Glutamatergic neuron (in vitro differentiated cells): ENCODE results near the gene MEF2D. TPM values are rescaled to one million over a fixed set of nuclear protein-coding genes. Genes with fewer than 3 reads are reported as not detected.

Source experiments
- DNase-seq: peaks from one replicate; pipeline ENCODE4 v3.0.0; 2022
- H3K27ac Mint-ChIP-seq: one replicate; pipeline ENCODE4 v1.8.0; 2020; ENCODE audit warnings: mild to moderate bottlenecking, mixed read lengths, inconsistent platforms; ENCODE audit not compliant: unreplicated experiment
- H3K27me3 Mint-ChIP-seq: one replicate; pipeline ENCODE4 v1.8.0; 2020; ENCODE audit warnings: mild to moderate bottlenecking, moderate library complexity, mixed read lengths, inconsistent platforms; ENCODE audit not compliant: unreplicated experiment
- H3K36me3 Mint-ChIP-seq: one replicate; pipeline ENCODE4 v1.8.0; 2020; ENCODE audit warnings: mild to moderate bottlenecking, mixed read lengths, inconsistent platforms; ENCODE audit not compliant: unreplicated experiment
- H3K4me1 Mint-ChIP-seq: one replicate; pipeline ENCODE4 v1.8.0; 2020; ENCODE audit warnings: mild to moderate bottlenecking, low read depth, mixed read lengths, inconsistent platforms; ENCODE audit not compliant: unreplicated experiment
- H3K4me3 Mint-ChIP-seq: one replicate; pipeline ENCODE4 v1.8.0; 2020; ENCODE audit warnings: mild to moderate bottlenecking, mixed read lengths, inconsistent platforms; ENCODE audit not compliant: unreplicated experiment
- H3K9me3 Mint-ChIP-seq: one replicate; pipeline ENCODE4 v1.8.0; 2020; ENCODE audit warnings: mild to moderate bottlenecking, moderate library complexity, mixed read lengths, inconsistent platforms; ENCODE audit not compliant: unreplicated experiment
- total RNA-seq: library from RNA; stranded (reverse); fragmentation: NEBNext Ultra II Directional; extraction: Animal tissue kit (Norgen Biotek cat#: 25700); gene quantifications from one replicate; pipeline ENCODE4 v1.2.1, GENCODE V29; 2021; ENCODE audit not compliant: unreplicated experiment
- TF ChIP-seq, protein P1 (sequence below): fragments of 200-600 bp; sonication (generic); IDR thresholded peaks from one replicate; pipeline ENCODE4 v1.5.0; 2021; ENCODE audit not compliant: partially characterized antibody, unreplicated experiment

MEF2D gene
- total RNA-seq, 1 donor from 2014 or later = 50.0 TPM

- peaks cover 3% of the 10 kb centered on the region for H3K9me3 Mint-ChIP-seq
- H3K36me3 Mint-ChIP-seq = no peaks in the 10 kb centered on the region
- no peaks in the 10 kb centered on the region for H3K27me3 Mint-ChIP-seq
- H3K27ac Mint-ChIP-seq = peak overlapping the region; percentile 33
- H3K4me1 Mint-ChIP-seq = peaks cover 30% of the 10 kb centered on the region
- TF ChIP-seq, protein P1, sequence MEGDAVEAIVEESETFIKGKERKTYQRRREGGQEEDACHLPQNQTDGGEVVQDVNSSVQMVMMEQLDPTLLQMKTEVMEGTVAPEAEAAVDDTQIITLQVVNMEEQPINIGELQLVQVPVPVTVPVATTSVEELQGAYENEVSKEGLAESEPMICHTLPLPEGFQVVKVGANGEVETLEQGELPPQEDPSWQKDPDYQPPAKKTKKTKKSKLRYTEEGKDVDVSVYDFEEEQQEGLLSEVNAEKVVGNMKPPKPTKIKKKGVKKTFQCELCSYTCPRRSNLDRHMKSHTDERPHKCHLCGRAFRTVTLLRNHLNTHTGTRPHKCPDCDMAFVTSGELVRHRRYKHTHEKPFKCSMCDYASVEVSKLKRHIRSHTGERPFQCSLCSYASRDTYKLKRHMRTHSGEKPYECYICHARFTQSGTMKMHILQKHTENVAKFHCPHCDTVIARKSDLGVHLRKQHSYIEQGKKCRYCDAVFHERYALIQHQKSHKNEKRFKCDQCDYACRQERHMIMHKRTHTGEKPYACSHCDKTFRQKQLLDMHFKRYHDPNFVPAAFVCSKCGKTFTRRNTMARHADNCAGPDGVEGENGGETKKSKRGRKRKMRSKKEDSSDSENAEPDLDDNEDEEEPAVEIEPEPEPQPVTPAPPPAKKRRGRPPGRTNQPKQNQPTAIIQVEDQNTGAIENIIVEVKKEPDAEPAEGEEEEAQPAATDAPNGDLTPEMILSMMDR = no peak
- no peak overlapping the region for H3K4me3 Mint-ChIP-seq
- DNase-seq = no peak
Observed at GRCh38 chr1:156525856-156526489, 25.4 kb upstream of the MEF2D start.

- H3K9me3 Mint-ChIP-seq = peaks cover 3% of the 10 kb centered on the region
- peaks cover 30% of the 10 kb centered on the region for H3K4me1 Mint-ChIP-seq
- no peak for DNase-seq
- peak overlapping the region; percentile 9 for H3K4me3 Mint-ChIP-seq
- no peaks in the 10 kb centered on the region for H3K36me3 Mint-ChIP-seq
- TF ChIP-seq, protein P1 = no peak
- peak overlapping the region; percentile 16 for H3K27ac Mint-ChIP-seq
- H3K27me3 Mint-ChIP-seq = no peaks in the 10 kb centered on the region
Observed at GRCh38 chr1:156525071-156525501, 24.5 kb upstream of the MEF2D start.

GRCh38 chr1:156524481-156524869 is 23.9 kb upstream of the MEF2D start:
- Mint-ChIP-seq H3K4me1 (peaks cover 30% of the 10 kb centered on the region), H3K9me3 (peaks cover 3% of the 10 kb centered on the region), H3K36me3 (no peaks in the 10 kb centered on the region), H3K4me3 (no peak overlapping the region), H3K27me3 (no peaks in the 10 kb centered on the region), H3K27ac (no peak overlapping the region)
- DNase-seq = no peak
- TF ChIP-seq, protein P1 = no peak

DNA sequence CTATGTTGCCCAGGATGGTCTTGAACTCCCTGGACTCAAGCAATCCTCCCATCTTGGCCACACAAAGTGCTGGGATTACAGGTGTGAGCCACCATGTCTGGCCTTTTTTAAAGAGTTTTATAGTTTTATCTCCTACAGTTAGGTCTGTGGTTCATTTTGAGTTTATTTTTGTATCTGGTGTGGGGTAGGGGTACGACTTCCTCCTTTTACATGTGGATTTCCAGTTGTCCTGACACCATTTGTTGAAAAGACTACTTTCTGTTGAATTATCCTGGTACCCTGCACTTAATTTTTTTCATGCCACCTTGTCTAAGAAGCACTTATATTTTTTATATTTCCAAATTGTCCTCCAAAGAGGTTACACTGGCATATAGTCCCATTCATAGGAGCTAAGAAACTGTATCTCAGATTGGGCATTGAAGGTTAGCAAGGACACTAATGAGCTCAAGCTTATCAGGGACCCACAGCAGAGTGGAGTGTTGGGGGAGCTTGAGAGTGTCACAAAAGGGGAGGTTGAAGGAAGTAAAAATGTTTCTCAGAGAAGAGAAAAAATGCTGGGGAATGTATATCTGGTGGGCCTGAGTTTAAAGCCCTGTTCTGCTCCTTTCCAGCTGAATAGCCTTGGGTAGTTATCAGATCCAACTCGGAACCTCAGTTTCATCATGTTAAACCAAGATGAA is 23.4 kb upstream of the MEF2D start:
- Mint-ChIP-seq H3K9me3 (peaks cover under 1% of the 10 kb centered on the region), H3K27ac (no peak overlapping the region), H3K36me3 (no peaks in the 10 kb centered on the region), H3K4me1 (peaks cover 30% of the 10 kb centered on the region), H3K27me3 (no peaks in the 10 kb centered on the region), H3K4me3 (no peak overlapping the region)
- no peak for DNase-seq
- TF ChIP-seq, protein P1 = no peak

GRCh38 chr1:156522443-156522970 is 21.9 kb upstream of the MEF2D start:
- Mint-ChIP-seq H3K4me1 (peaks cover 22% of the 10 kb centered on the region), H3K9me3 (no peaks in the 10 kb centered on the region), H3K27ac (no peak overlapping the region), H3K36me3 (no peaks in the 10 kb centered on the region), H3K4me3 (no peak overlapping the region), H3K27me3 (no peaks in the 10 kb centered on the region)
- TF ChIP-seq, protein P1 = no peak
- no peak for DNase-seq
